Measurements from ENCODE around the gene CARD11. TPM values are rescaled to one million over a fixed set of nuclear protein-coding genes. Genes with fewer than 3 reads are reported as not detected.

CARD11 gene
- total and polyA plus RNA-seq, 2 experiments from 2014 or later, result 0.15 TPM; not detected in 1

- Histone ChIP-seq H3K9me3 (ENCODE audit: low read depth) (no peaks in the 10 kb centered on the region), H3K4me1 (ENCODE audit: low read depth) (peaks cover 6% of the 10 kb centered on the region), H3K36me3 (no peaks in the 10 kb centered on the region), H3K27ac (no peak overlapping the region), H3K27me3 (no peaks in the 10 kb centered on the region), H3K4me3 (no peak overlapping the region)
- no peak for TF ChIP-seq CTCF (IDR thresholded peaks at IDR 0.05; ENCODE audit: low read depth, low read length)
- no peak for DNase-seq (ENCODE audit: low read depth in 1 of 2, low spot score in 1 of 2)
Observed at GRCh38 chr7:2866601-2867000, 177.1 kb downstream of the CARD11 start.

- H3K27ac ChIP-seq, result no peak overlapping the region
- TF ChIP-seq CTCF (IDR thresholded peaks at IDR 0.05; ENCODE audit: low read depth, low read length), result peak; percentile 90
Observed at GRCh38 chr7:2864999-2865670, 178.5 kb downstream of the CARD11 start.

GRCh38 chr7:2864204-2864985 is 179.3 kb downstream of the CARD11 start:
- H3K9me3 ChIP-seq (ENCODE audit: low read depth), result no peaks in the 10 kb centered on the region
- TF ChIP-seq CTCF (IDR thresholded peaks at IDR 0.05; ENCODE audit: low read depth, low read length), result no peak
- no peak for DNase-seq (ENCODE audit: low read depth in 1 of 2, low spot score in 1 of 2)
- no peaks in the 10 kb centered on the region for H3K27me3 ChIP-seq
- no peak overlapping the region for H3K4me3 ChIP-seq
- H3K36me3 ChIP-seq, result no peaks in the 10 kb centered on the region
- peaks cover 6% of the 10 kb centered on the region for H3K4me1 ChIP-seq (ENCODE audit: low read depth)
- H3K27ac ChIP-seq, result peak overlapping the region; percentile 84

More at GRCh38 chr7:2864999-2865670, 178.5 kb downstream of the CARD11 start:
- no peaks in the 10 kb centered on the region for H3K36me3 ChIP-seq
- no peaks in the 10 kb centered on the region for H3K27me3 ChIP-seq
- H3K9me3 ChIP-seq (ENCODE audit: low read depth), result no peaks in the 10 kb centered on the region
- DNase-seq (ENCODE audit: low read depth in 1 of 2, low spot score in 1 of 2), result peak; percentile 66 to 75
- H3K4me1 ChIP-seq (ENCODE audit: low read depth), result peaks cover 6% of the 10 kb centered on the region
- no peak overlapping the region for H3K4me3 ChIP-seq

- H3K27me3 ChIP-seq, result no peaks in the 10 kb centered on the region
- H3K36me3 ChIP-seq, result no peaks in the 10 kb centered on the region
- peaks cover 6% of the 10 kb centered on the region for H3K4me1 ChIP-seq (ENCODE audit: low read depth)
- DNase-seq (ENCODE audit: low read depth in 1 of 2, low spot score in 1 of 2), result peak in 1 of 2 donors; percentile 98
- H3K9me3 ChIP-seq (ENCODE audit: low read depth), result no peaks in the 10 kb centered on the region
- no peak for TF ChIP-seq CTCF (IDR thresholded peaks at IDR 0.05; ENCODE audit: low read depth, low read length)
- H3K27ac ChIP-seq, result peak overlapping the region; percentile 84
- no peak overlapping the region for H3K4me3 ChIP-seq
Observed at GRCh38 chr7:2863461-2864066, 180.1 kb downstream of the CARD11 start.

GRCh38 chr7:2862831-2863361 is 180.8 kb downstream of the CARD11 start:
- Histone ChIP-seq H3K27me3 (no peaks in the 10 kb centered on the region), H3K36me3 (no peaks in the 10 kb centered on the region), H3K4me1 (ENCODE audit: low read depth) (peaks cover 6% of the 10 kb centered on the region), H3K9me3 (ENCODE audit: low read depth) (no peaks in the 10 kb centered on the region), H3K4me3 (no peak overlapping the region), H3K27ac (peak overlapping the region; percentile 84)
- peak in 1 of 2 donors; percentile 92 for DNase-seq (ENCODE audit: low read depth in 1 of 2, low spot score in 1 of 2)
- TF ChIP-seq CTCF (IDR thresholded peaks at IDR 0.05; ENCODE audit: low read depth, low read length), result no peak

Measured in cardiac muscle cell (in vitro differentiated cells and primary cell).